GM18907 (cell line): ENCODE measurements around the gene USP54.
"Not testable (repeated sequence)": the region's sequence is repeated elsewhere in the genome, so short reads cannot be mapped to it uniquely, and the experiment has no call there.

ENCODE experiments used
- ATAC-seq: cut with Tn5 transposase; IDR thresholded peaks from one replicate; pipeline ENCODE4 v1.9.1; 2021; ENCODE audit warnings: mild to moderate bottlenecking, moderate library complexity; ENCODE audit not compliant: unreplicated experiment

USP54 gene, protein sequence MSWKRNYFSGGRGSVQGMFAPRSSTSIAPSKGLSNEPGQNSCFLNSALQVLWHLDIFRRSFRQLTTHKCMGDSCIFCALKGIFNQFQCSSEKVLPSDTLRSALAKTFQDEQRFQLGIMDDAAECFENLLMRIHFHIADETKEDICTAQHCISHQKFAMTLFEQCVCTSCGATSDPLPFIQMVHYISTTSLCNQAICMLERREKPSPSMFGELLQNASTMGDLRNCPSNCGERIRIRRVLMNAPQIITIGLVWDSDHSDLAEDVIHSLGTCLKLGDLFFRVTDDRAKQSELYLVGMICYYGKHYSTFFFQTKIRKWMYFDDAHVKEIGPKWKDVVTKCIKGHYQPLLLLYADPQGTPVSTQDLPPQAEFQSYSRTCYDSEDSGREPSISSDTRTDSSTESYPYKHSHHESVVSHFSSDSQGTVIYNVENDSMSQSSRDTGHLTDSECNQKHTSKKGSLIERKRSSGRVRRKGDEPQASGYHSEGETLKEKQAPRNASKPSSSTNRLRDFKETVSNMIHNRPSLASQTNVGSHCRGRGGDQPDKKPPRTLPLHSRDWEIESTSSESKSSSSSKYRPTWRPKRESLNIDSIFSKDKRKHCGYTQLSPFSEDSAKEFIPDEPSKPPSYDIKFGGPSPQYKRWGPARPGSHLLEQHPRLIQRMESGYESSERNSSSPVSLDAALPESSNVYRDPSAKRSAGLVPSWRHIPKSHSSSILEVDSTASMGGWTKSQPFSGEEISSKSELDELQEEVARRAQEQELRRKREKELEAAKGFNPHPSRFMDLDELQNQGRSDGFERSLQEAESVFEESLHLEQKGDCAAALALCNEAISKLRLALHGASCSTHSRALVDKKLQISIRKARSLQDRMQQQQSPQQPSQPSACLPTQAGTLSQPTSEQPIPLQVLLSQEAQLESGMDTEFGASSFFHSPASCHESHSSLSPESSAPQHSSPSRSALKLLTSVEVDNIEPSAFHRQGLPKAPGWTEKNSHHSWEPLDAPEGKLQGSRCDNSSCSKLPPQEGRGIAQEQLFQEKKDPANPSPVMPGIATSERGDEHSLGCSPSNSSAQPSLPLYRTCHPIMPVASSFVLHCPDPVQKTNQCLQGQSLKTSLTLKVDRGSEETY (N-terminal part only)

GRCh38 chr10:73590881-73591799 is at the start of gene USP54:
USP54 (minus strand) TSS chr10:73591342; CDS start chr10:73575658, 15,684 bp downstream.
- ATAC-seq = no peak

DNA sequence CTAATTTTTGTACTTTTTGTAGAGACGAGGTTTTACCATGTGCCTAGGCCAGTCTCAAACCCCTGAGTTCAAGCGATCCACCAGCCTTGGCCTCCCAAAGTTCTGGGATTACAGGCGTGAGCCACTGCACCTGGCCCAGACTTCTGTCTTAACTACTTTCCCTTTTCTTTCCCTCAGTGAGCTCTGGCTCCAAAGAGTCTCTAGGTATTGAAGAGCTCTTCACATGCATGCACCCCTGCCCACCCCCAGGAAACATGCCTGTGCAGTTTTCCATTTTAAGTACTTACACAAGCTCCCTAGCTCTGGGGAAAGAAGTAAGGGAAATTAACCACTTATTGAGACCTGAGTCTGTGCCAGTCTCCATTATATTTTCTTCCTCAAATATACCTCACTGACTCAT is 48.1 kb upstream of the USP54 start:
- ATAC-seq = no peak

GRCh38 chr10:73635781-73636180 is 44.6 kb upstream of the USP54 start:
- no peak for ATAC-seq

DNA sequence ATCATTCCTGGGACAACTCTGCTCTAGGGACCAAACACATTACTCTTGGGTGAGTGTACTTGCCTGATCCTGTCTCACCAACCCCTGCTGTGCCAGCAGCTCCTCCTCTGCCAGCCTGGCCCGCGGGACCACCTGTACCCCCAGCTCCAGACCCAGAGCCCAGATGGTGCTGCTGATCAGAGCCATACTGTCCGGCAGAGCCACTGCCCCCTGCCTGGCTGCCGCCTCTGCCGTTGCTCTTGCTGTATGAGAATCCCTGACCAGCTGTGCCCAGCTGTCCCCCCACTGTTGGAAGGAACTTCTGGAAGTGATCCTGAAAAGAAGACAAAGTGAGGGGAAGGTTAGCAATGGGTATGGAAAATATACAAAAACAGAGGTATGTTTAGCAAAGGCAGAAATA is 43.3 kb upstream of the USP54 start:
- ATAC-seq = no peak

GRCh38 chr10:73629165-73629564 is 38.0 kb upstream of the USP54 start:
- ATAC-seq = no peak

DNA sequence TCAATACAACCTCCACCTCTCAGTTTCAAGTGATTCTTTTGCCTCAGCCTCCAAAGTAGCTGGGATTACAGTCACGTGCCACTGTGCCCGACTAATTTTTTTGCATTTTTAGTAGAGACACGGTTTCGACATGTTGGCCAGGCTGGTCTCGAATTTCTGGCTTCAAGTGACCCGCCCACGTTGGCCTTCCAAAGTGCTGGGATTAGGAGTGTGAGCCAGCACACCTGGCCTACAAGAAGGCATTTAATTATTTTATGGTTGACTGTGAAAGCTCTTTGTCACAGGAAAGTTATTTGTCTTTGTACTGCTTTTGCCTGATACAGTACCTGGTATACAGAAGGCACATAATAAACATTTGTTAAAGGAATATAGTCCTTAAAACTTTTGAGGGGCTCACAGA is 37.3 kb upstream of the USP54 start:
- no peak for ATAC-seq

DNA sequence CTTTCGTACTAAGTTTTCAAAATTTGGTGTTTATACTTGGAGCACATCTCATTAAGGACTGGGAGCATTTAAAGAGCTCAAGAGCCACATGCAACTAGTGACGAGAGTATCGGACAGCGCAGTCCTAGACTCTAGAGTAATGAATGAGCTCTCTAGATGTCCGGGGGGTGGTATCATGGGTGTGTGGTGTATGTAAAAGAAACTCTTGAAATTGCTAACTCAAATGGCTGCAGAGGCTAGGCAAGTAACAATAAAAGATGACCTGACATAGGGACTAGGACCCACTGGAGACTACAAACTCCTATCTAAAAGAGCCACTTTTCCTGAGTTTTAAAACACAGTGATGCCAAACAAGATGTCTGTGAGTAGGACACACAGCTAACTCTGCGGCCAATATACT is 36.2 kb upstream of the USP54 start:
- ATAC-seq = no peak

GRCh38 chr10:73625884-73626752 is 35.0 kb upstream of the USP54 start:
- ATAC-seq = peak; percentile 95

- ATAC-seq = peak; percentile 28
Observed at GRCh38 chr10:73625004-73625883, 34.1 kb upstream of the USP54 start.

DNA sequence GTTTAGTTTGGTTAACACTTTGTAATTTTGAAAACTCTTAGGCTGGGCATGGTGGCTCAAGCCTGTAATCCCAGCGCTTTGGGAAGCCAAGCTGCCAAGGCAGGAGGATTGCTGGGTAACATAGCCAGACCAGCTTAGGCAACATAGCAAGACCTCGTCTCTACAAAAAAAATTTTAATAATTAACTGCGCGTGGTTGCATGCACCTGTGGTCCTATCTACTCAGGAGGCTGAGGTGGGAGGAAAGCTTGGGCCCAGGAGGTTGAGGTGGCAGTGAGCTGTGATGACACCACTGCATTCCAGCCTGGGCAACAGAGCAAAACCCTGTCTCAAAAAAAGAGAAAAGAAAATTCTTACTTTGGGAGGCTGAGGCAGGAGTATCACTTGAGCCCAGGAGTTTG is 31.9 kb upstream of the USP54 start:
- ATAC-seq = no peak

DNA sequence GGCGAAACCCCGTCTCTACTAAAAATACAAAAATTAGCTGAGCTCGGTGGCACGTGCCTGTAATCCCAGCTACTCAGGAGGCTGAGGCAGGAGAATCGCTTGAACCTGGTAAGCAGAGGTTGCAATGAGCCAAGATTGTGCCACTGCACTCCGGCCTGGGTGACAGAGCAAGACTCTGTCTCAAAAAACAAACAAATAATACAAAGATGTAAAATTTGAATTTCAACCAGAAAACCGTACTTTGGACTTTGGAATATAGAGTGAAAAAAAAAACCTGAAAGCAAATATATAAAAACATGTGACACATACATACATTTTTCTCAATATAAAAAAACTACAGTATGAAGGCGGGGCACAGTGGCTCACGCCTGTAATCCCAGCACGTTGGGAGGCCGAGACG is 29.8 kb upstream of the USP54 start:
- ATAC-seq = not testable (repeated sequence)

GRCh38 chr10:73617143-73617542 is 26.0 kb upstream of the USP54 start:
- ATAC-seq = not testable (repeated sequence)

DNA sequence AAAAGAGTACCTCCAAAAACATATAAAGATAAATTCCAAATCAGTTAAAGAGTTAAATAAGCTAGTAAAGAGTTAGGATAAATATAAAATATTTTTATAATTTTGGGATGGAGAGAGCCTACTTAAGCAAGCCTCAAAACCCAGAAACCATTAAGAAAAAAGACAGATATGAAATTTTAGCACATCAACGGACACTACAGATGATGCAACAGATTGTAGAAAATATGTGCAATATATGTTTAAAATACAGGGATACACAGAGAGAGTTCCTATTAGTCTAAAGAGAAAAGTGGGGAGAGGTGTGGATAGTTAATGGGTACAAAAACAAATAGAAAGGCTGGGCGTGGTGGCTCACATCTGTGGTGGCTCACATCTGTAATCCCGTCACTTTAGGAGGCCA is 23.6 kb upstream of the USP54 start:
- ATAC-seq = no peak

- no peak for ATAC-seq
Observed at GRCh38 chr10:73609116-73609515, 18.0 kb upstream of the USP54 start.

DNA sequence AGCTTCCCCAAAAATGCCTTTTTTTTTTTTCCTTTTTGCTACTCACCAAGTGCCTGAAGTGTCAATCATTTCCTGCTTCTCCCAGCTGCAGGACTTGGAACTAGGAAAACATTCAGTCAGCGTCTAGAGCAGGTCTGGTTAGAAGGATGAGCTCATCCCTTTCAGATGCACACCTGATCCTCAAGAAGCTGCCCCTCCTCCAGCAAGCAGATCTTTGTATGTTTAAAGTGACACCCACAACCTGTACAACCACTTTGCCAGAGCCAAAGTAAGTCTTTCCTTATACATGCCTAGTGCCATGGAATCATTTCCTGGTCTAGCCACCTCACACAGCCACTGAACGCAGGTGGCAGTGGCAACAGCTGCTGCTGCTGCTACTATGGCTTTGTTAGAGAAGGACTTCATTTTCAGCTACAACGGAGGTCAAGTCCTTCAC is 10.4 kb upstream of the USP54 start:
- no peak for ATAC-seq

DNA sequence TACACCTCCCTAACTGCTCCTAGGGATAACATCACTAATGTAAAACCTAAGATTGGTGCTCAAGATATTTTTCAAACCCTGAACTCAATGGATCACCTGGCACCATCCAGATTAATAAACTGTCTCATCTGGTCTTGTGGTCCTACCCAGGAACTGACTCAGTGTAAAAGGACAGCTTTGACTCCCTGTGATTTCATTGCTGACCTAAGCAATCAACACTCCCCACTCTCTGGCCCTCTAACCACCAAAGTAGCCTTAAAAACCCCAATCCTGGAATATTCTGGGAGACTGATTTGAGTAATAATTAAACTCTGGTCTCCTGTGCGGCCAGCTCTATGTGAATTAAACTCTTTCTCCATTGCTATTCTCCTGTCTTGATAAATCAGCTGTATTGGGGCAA is 6.2 kb upstream of the USP54 start:
- no peak for ATAC-seq

DNA sequence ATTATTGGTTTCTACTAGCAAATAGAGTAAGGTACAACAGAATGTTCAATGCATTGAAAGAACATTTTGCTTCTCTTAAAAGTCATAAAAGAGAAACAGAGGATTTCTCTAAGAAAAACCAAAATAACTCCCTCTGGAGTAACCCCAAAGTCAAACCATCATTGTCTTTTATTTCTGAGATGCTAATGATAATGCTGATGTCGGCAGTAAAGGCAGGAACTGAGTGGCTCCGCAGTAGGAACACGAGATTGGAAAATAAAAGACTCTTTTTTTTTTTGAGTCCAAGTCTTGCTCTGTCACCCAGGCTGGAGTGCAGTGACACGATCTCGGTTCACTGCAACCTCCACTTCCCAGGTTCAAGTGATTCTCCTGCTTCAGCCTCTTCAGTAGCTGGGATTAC is 2.7 kb upstream of the USP54 start:
- no peak for ATAC-seq

- ATAC-seq = no peak
Observed at GRCh38 chr10:73593110-73593509, 2.0 kb upstream of the USP54 start.
